HEK293T (cell line): ENCODE measurements around the gene HLA-DOA.

Source experiments
- CTBP1 ChIP-seq: fragments of 450-650 bp; IDR thresholded peaks from 2 replicates; pipeline ENCODE4 v1.6.1; 2016; ENCODE audit warnings: borderline replicate concordance
- FOXM1 ChIP-seq: fragments of 450-650 bp; IDR thresholded peaks from 2 replicates; pipeline ENCODE4 v1.6.1; 2017; ENCODE audit warnings: mild to moderate bottlenecking, borderline replicate concordance
- TF ChIP-seq, protein P1 (sequence below): fragments of 450-650 bp; IDR thresholded peaks from 2 replicates; pipeline ENCODE4 v1.6.1; 2016

DNA sequence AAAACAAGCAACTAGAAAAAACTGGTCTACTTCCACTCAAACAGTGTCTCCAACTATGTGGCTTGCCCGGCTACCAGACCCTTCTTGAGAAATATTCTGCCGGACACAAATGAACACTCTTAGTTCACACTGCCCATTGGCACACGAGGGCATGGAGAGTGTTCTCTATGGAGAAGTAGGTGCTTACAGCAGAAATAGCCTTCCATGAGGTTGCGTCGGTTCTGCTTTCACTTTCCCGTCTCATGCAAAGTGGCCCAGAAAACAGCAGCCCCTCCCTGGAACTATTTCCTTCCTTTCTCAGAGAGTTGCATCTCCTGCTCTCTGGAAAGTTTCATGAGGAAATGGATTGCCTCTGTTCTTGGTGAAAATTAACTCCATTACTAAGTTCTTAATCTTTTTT is 9.5 kb upstream of the HLA-DOA start:
- TF ChIP-seq FOXM1 (no peak), CTBP1 (no peak)
- TF ChIP-seq, protein P1, sequence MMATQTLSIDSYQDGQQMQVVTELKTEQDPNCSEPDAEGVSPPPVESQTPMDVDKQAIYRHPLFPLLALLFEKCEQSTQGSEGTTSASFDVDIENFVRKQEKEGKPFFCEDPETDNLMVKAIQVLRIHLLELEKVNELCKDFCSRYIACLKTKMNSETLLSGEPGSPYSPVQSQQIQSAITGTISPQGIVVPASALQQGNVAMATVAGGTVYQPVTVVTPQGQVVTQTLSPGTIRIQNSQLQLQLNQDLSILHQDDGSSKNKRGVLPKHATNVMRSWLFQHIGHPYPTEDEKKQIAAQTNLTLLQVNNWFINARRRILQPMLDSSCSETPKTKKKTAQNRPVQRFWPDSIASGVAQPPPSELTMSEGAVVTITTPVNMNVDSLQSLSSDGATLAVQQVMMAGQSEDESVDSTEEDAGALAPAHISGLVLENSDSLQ, result no peak
